ENCODE data around the gene SESTD1.

- no peak for TF ChIP-seq CTCF (conservative IDR thresholded peaks at IDR 0.05; ENCODE audit: low read length)
- no peak for TF ChIP-seq EZH2phosphoT487 (IDR thresholded peaks at IDR 0.05; ENCODE audit: borderline replicate concordance)
Measured at GRCh38 chr2:179297927-179298326, 33.3 kb upstream of the SESTD1 start.

All from Loucy (cell line).